Activated CD4-positive, alpha-beta memory T cell treated with anti-CD3 and anti-CD28 coated beads for 36 hours (primary cell): ENCODE data around the gene GALNT11. TPM values are rescaled to one million over a fixed set of nuclear protein-coding genes. Genes with fewer than 3 reads are reported as not detected.

Experiments used
- CTCF ChIA-PET: fragments of 350-600 bp; sonication (Branson Sonifier 250); formaldehyde crosslinking; loops from one replicate; lab custom pipeline; 2021; ENCODE audit warnings: antibody characterized with exemption, inconsistent platforms; lab: Charles Lee
- POLR2A ChIA-PET: fragments of 350-600 bp; sonication (Branson Sonifier 250); formaldehyde crosslinking; loops from one replicate; lab custom pipeline; 2021; ENCODE audit warnings: antibody characterized with exemption; lab: Charles Lee
- DNase-seq: peaks from one replicate; pipeline ENCODE4 v3.0.0-alpha.2; 2020
- H3K27ac Mint-ChIP-seq: one replicate; pipeline ENCODE4 v1.8.0; 2021; ENCODE audit warnings: mixed read lengths
- H3K27me3 Mint-ChIP-seq: one replicate; pipeline ENCODE4 v1.8.0; 2021; ENCODE audit warnings: mixed read lengths
- H3K36me3 Mint-ChIP-seq: one replicate; pipeline ENCODE4 v1.8.0; 2021; ENCODE audit warnings: mixed read lengths
- H3K4me1 Mint-ChIP-seq: one replicate; pipeline ENCODE4 v1.8.0; 2021; ENCODE audit warnings: low read depth, mixed read lengths
- H3K4me3 Mint-ChIP-seq: one replicate; pipeline ENCODE4 v1.8.0; 2021; ENCODE audit warnings: mild to moderate bottlenecking, mixed read lengths
- H3K9me3 Mint-ChIP-seq: one replicate; pipeline ENCODE4 v1.8.0; 2021; ENCODE audit warnings: mixed read lengths
- intact Hi-C: fragments of 100-400 bp; cut with micrococcal nuclease; formaldehyde crosslinking; loops from one replicate; pipeline ENCODE4 v1.15.1; 2023
- total RNA-seq, 2 experiments: library from RNA; stranded (reverse); gene quantifications; one replicate each; pipeline ENCODE4 v1.2.3, GENCODE V29; 2021

The GALNT11 gene
- total RNA-seq, 2 experiments from 2014 or later, result 17.7 to 19.7 TPM

GRCh38 chr7:152107945-152108344 is 82.5 kb downstream of the GALNT11 start:
- ChIA-PET CTCF (no interaction called here), POLR2A (no interaction called here)
- intact Hi-C loops, result no loop called here
- H3K9me3 Mint-ChIP-seq, result no peaks in the 10 kb centered on the region
- DNase-seq, result no peak
- no peak overlapping the region for H3K4me3 Mint-ChIP-seq
- no peaks in the 10 kb centered on the region for H3K27me3 Mint-ChIP-seq
- peaks cover 18% of the 10 kb centered on the region for H3K36me3 Mint-ChIP-seq
- H3K27ac Mint-ChIP-seq, result no peak overlapping the region
- H3K4me1 Mint-ChIP-seq, result no peaks in the 10 kb centered on the region

GRCh38 chr7:152108359-152108758 is 82.9 kb downstream of the GALNT11 start:
- CTCF ChIA-PET, result no interaction called here

GRCh38 chr7:152112829-152113228 is 87.4 kb downstream of the GALNT11 start:
- intact Hi-C loops, result no loop called here
- ChIA-PET CTCF (no interaction called here), POLR2A (no interaction called here)
- no peak for DNase-seq
- H3K4me1 Mint-ChIP-seq, result no peaks in the 10 kb centered on the region
- peaks cover 28% of the 10 kb centered on the region for H3K36me3 Mint-ChIP-seq
- H3K27ac Mint-ChIP-seq, result no peak overlapping the region
- H3K27me3 Mint-ChIP-seq, result no peaks in the 10 kb centered on the region
- H3K9me3 Mint-ChIP-seq, result no peaks in the 10 kb centered on the region
- H3K4me3 Mint-ChIP-seq, result no peak overlapping the region

More at GRCh38 chr7:152108359-152108758, 82.9 kb downstream of the GALNT11 start:
- Mint-ChIP-seq H3K9me3 (no peaks in the 10 kb centered on the region), H3K27ac (no peak overlapping the region), H3K4me3 (no peak overlapping the region), H3K36me3 (peaks cover 23% of the 10 kb centered on the region), H3K4me1 (no peaks in the 10 kb centered on the region), H3K27me3 (no peaks in the 10 kb centered on the region)
- POLR2A ChIA-PET, result no interaction called here
- intact Hi-C loops, result no loop called here
- DNase-seq, result no peak

GRCh38 chr7:152115021-152115718 is 89.7 kb downstream of the GALNT11 start:
- H3K4me3 Mint-ChIP-seq, result no peak overlapping the region
- intact Hi-C loops, result no loop called here
- no peak overlapping the region for H3K27ac Mint-ChIP-seq
- CTCF ChIA-PET, result no interaction called here
- no peaks in the 10 kb centered on the region for H3K4me1 Mint-ChIP-seq
- H3K27me3 Mint-ChIP-seq, result no peaks in the 10 kb centered on the region
- POLR2A ChIA-PET, result no interaction called here
- H3K36me3 Mint-ChIP-seq, result peaks cover 36% of the 10 kb centered on the region
- DNase-seq, result no peak
- no peaks in the 10 kb centered on the region for H3K9me3 Mint-ChIP-seq

GRCh38 chr7:152117356-152117755 is 91.9 kb downstream of the GALNT11 start:
- H3K36me3 Mint-ChIP-seq, result peaks cover 56% of the 10 kb centered on the region
- ChIA-PET CTCF (no interaction called here), POLR2A (no interaction called here)
- intact Hi-C loops, result no loop called here
- DNase-seq, result no peak
- no peak overlapping the region for H3K4me3 Mint-ChIP-seq
- H3K27me3 Mint-ChIP-seq, result no peaks in the 10 kb centered on the region
- H3K9me3 Mint-ChIP-seq, result no peaks in the 10 kb centered on the region
- peaks cover 8% of the 10 kb centered on the region for H3K4me1 Mint-ChIP-seq
- H3K27ac Mint-ChIP-seq, result no peak overlapping the region

- ChIA-PET POLR2A (no interaction called here), CTCF (interaction anchor here (0.9 kb wide), 1 partner anchor 29 kb away, joined by 4 read pairs; no protein-coding TSS in a partner anchor)
- Mint-ChIP-seq H3K4me3 (no peak overlapping the region), H3K36me3 (peaks cover 66% of the 10 kb centered on the region), H3K9me3 (peaks cover 12% of the 10 kb centered on the region), H3K27ac (no peak overlapping the region), H3K27me3 (no peaks in the 10 kb centered on the region), H3K4me1 (peaks cover 13% of the 10 kb centered on the region)
- intact Hi-C loops, result no loop called here
- no peak for DNase-seq
Observed at GRCh38 chr7:152120210-152120609, 94.7 kb downstream of the GALNT11 start.

- Mint-ChIP-seq H3K9me3 (peaks cover 12% of the 10 kb centered on the region), H3K27ac (no peak overlapping the region), H3K4me1 (peaks cover 13% of the 10 kb centered on the region), H3K36me3 (peaks cover 68% of the 10 kb centered on the region), H3K27me3 (no peaks in the 10 kb centered on the region), H3K4me3 (no peak overlapping the region)
- DNase-seq, result no peak
- intact Hi-C loops, result no loop called here
- CTCF ChIA-PET, result interaction anchor here (0.9 kb wide), 1 partner anchor 28 kb away, joined by 4 read pairs; no protein-coding TSS in a partner anchor
- POLR2A ChIA-PET, result no interaction called here
Observed at GRCh38 chr7:152120776-152121175, 95.3 kb downstream of the GALNT11 start.

- H3K27ac Mint-ChIP-seq, result no peak overlapping the region
- intact Hi-C loops, result no loop called here
- H3K4me1 Mint-ChIP-seq, result peaks cover 13% of the 10 kb centered on the region
- no peak overlapping the region for H3K4me3 Mint-ChIP-seq
- DNase-seq, result no peak
- CTCF ChIA-PET, result no interaction called here
- peaks cover 12% of the 10 kb centered on the region for H3K9me3 Mint-ChIP-seq
- no peaks in the 10 kb centered on the region for H3K27me3 Mint-ChIP-seq
- POLR2A ChIA-PET, result no interaction called here
- H3K36me3 Mint-ChIP-seq, result peaks cover 68% of the 10 kb centered on the region
Observed at GRCh38 chr7:152121432-152121831, 96.0 kb downstream of the GALNT11 start.

- Mint-ChIP-seq H3K27ac (no peak overlapping the region), H3K9me3 (peaks cover 12% of the 10 kb centered on the region), H3K4me1 (peaks cover 13% of the 10 kb centered on the region), H3K27me3 (no peaks in the 10 kb centered on the region), H3K36me3 (peaks cover 73% of the 10 kb centered on the region), H3K4me3 (no peak overlapping the region)
- intact Hi-C loops, result no loop called here
- no peak for DNase-seq
- ChIA-PET POLR2A (no interaction called here), CTCF (no interaction called here)
Observed at GRCh38 chr7:152122540-152122939, 97.1 kb downstream of the GALNT11 start.

- H3K9me3 Mint-ChIP-seq, result peaks cover 12% of the 10 kb centered on the region
- H3K27ac Mint-ChIP-seq, result no peak overlapping the region
- CTCF ChIA-PET, result interaction anchor here (0.7 kb wide), 1 partner anchor 547 kb away, joined by 3 read pairs; no protein-coding TSS in a partner anchor
Observed at GRCh38 chr7:152126741-152127140, 101.3 kb downstream of the GALNT11 start.

GRCh38 chr7:152127229-152127628 is 101.8 kb downstream of the GALNT11 start:
- Mint-ChIP-seq H3K27me3 (no peaks in the 10 kb centered on the region), H3K4me3 (no peak overlapping the region), H3K27ac (no peak overlapping the region), H3K36me3 (peaks cover 55% of the 10 kb centered on the region), H3K4me1 (peaks cover 6% of the 10 kb centered on the region), H3K9me3 (peaks cover 12% of the 10 kb centered on the region)
- intact Hi-C loops, result no loop called here
- POLR2A ChIA-PET, result no interaction called here
- no peak for DNase-seq
- CTCF ChIA-PET, result no interaction called here

More at GRCh38 chr7:152126741-152127140, 101.3 kb downstream of the GALNT11 start:
- POLR2A ChIA-PET, result interaction anchor here (0.6 kb wide), 1 partner anchor 703 kb away, joined by 3 read pairs; no protein-coding TSS in a partner anchor
- intact Hi-C loops, result no loop called here
- H3K27me3 Mint-ChIP-seq, result no peaks in the 10 kb centered on the region
- no peak overlapping the region for H3K4me3 Mint-ChIP-seq
- DNase-seq, result no peak
- peaks cover 9% of the 10 kb centered on the region for H3K4me1 Mint-ChIP-seq
- peaks cover 58% of the 10 kb centered on the region for H3K36me3 Mint-ChIP-seq

GRCh38 chr7:152128252-152128651 is 102.8 kb downstream of the GALNT11 start:
- H3K4me1 Mint-ChIP-seq, result no peaks in the 10 kb centered on the region
- H3K27ac Mint-ChIP-seq, result no peak overlapping the region
- CTCF ChIA-PET, result no interaction called here
- intact Hi-C loops, result no loop called here
- DNase-seq, result no peak
- H3K4me3 Mint-ChIP-seq, result no peak overlapping the region
- no peaks in the 10 kb centered on the region for H3K27me3 Mint-ChIP-seq
- peaks cover 12% of the 10 kb centered on the region for H3K9me3 Mint-ChIP-seq
- H3K36me3 Mint-ChIP-seq, result peaks cover 45% of the 10 kb centered on the region
- POLR2A ChIA-PET, result no interaction called here
